ENCODE measurements around the gene SPANXN3.
"Not testable (repeated sequence)": the region's sequence is repeated elsewhere in the genome, so short reads cannot be mapped to it uniquely, and the experiment has no call there.

The SPANXN3 gene

DNA sequence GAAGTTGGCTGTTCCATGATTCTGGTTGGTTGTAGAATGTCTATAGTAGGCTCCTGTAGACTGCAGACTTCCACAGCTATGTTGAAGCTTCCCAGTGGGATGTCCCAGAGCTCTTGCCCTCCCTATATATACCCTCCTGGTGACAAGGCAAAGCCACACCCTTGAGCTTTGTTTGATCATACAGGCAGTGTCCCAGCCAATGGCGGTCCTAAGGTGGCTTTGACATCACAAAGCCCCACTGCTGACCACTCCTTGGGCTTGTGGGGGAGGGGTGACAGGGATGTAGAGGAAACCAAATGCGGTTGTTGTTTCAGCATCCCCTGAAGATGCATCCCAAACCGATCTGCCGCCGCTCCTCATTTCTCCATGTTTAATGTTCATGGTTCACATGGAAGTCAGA, at the start of gene SPANXN3:
Gene SPANXN3, minus strand, starts transcription at position 101 of the 400 bp plus-strand sequence. Its CDS starts 84 bp downstream, at position 17.
- not testable (repeated sequence) for DNase-seq (ENCODE audit: low read depth)

GRCh38 chrX:143536176-143536575, 18.9 kb upstream of the SPANXN3 start:
- DNase-seq (ENCODE audit: low read depth), result no peak

DNA sequence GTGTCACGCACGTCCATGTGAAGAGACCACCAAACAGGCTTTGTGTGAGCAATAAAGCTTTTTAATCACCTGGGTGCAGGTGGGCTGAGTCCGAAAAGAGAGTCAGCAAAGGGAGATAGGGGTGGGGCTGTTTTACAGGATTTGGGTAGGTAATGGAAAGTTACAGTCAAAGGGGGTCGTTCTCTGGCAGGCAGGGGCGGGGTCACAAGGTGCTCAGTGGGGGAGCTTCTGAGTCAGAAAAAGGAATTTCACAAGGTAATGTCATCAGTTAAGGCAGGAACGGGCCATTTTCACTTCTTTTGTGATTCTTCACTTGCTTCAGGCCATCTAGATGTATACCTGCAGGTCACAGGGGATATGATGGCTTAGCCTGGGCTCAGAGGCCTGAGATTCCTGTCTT, 15.1 kb downstream of the SPANXN3 start:
- DNase-seq (ENCODE audit: low read depth), result not testable (repeated sequence)

DNA sequence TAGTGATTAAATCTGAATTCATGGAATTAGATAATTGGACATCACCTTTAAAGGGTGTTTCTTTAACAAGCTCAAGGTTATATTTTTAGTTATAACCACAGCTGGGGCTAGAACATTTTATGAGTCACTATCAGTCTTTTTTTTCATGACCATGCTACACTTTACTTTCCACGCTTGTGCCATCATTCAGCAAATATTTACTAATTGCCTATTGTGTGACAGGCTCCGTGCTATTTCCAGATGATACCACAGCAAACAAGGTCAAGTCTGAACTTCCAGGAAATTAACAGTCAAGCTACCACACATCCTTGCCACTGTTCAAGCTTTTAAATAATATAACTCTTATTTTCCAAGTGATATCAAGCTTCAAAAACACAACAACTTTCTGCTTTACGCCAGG, 16.5 kb downstream of the SPANXN3 start:
- no peak for DNase-seq (ENCODE audit: low read depth)

GRCh38 chrX:143486105-143486504, 31.2 kb downstream of the SPANXN3 start:
- DNase-seq (ENCODE audit: low read depth), result no peak

GRCh38 chrX:143476751-143477150, 40.5 kb downstream of the SPANXN3 start:
- DNase-seq (ENCODE audit: low read depth), result no peak

GRCh38 chrX:143472347-143472938, 44.8 kb downstream of the SPANXN3 start:
- DNase-seq (ENCODE audit: low read depth), result no peak

GRCh38 chrX:143466130-143466529, 51.1 kb downstream of the SPANXN3 start:
- no peak for DNase-seq (ENCODE audit: low read depth)

- no peak for DNase-seq (ENCODE audit: low read depth)
Observed at GRCh38 chrX:143462696-143463095, 54.6 kb downstream of the SPANXN3 start.

DNA sequence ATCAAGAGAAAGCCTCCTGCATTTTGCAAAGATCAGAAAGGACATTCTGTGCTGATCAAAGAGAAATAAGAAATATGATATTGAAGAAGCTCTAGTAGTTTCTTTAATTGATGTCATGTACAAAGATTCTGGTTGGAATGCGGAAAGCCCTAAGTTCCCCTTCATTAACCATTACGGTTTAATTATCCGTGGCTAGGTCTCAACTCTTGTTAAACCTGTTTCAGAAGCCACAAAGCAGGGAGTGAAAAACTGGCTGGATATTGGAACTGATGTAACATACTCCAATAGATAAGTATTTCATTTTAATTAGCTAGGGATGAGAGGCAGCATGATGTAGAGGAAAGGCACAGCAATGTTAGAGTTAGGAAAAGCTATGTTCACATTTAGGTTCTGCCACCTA, 55.7 kb downstream of the SPANXN3 start:
- DNase-seq (ENCODE audit: low read depth), result no peak
